Nephron (organoid): ENCODE results near the gene ZNF330.
"Not testable (repeated sequence)": the region's sequence is repeated elsewhere in the genome, so short reads cannot be mapped to it uniquely, and the experiment has no call there.

ENCODE experiments used
- H3K27ac Mint-ChIP-seq, 3 experiments: 2 replicates each; pipeline ENCODE4 v1.8.0; 2020; ENCODE audit warnings: mixed read lengths in 3 of 3, mild to moderate bottlenecking in 2 of 3, moderate library complexity in 1 of 3
- H3K27me3 Mint-ChIP-seq: 2 replicates; pipeline ENCODE4 v1.8.0; 2021; ENCODE audit warnings: low read depth, mild to moderate bottlenecking, moderate library complexity, mixed read lengths
- H3K36me3 Mint-ChIP-seq: 2 replicates; pipeline ENCODE4 v1.8.0; 2020; ENCODE audit warnings: low read depth, mixed read lengths
- H3K4me1 Mint-ChIP-seq: 2 replicates; pipeline ENCODE4 v1.8.0; 2020; ENCODE audit warnings: mixed read lengths
- H3K4me3 Mint-ChIP-seq, 3 experiments: 2 replicates each; pipeline ENCODE4 v1.8.0; 2020; ENCODE audit warnings: mild to moderate bottlenecking in 3 of 3, mixed read lengths in 3 of 3, moderate library complexity in 2 of 3
- H3K9me3 Mint-ChIP-seq: 2 replicates; pipeline ENCODE4 v1.8.0; 2020; ENCODE audit warnings: mixed read lengths
- CTCF ChIP-seq, 3 experiments: fragments of 200-600 bp; sonication (generic); IDR thresholded peaks; one replicate each; pipeline ENCODE4 v1.5.0; 2021; ENCODE audit warnings: antibody characterized with exemption in 3 of 3; ENCODE audit not compliant: unreplicated experiment in 3 of 3

The ZNF330 gene

DNA sequence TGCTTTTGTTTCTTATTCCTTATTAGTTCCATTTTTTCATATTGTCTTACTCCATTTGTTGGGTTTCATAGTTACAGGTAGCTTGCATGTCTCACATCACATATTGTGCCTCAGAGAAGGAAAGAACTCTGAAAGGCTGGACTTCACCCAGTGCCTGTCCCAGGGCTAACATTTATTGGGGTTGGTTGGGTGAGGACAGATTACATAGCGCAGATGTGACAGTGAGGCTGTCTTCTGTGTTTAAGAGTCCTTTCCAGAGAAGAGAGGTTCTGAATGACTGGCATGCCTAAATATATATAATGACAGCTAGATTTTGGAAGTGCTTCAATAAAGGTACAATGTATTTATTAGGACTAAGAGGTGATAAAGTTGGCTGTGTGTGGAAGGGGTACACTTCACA is 2.7 kb downstream of the ZNF330 start:
- peak overlapping the region; percentile 50 to 56 (median 52) for H3K4me3 Mint-ChIP-seq
- TF ChIP-seq CTCF (IDR thresholded peaks at IDR 0.05; ENCODE audit: unreplicated experiment in 3 of 3): no peak
- no peaks in the 10 kb centered on the region for H3K9me3 Mint-ChIP-seq
- peaks cover 36% of the 10 kb centered on the region for H3K36me3 Mint-ChIP-seq
- H3K27ac Mint-ChIP-seq: no peak overlapping the region
- peaks cover 27% of the 10 kb centered on the region for H3K4me1 Mint-ChIP-seq
- peaks cover 7% of the 10 kb centered on the region for H3K27me3 Mint-ChIP-seq

DNA sequence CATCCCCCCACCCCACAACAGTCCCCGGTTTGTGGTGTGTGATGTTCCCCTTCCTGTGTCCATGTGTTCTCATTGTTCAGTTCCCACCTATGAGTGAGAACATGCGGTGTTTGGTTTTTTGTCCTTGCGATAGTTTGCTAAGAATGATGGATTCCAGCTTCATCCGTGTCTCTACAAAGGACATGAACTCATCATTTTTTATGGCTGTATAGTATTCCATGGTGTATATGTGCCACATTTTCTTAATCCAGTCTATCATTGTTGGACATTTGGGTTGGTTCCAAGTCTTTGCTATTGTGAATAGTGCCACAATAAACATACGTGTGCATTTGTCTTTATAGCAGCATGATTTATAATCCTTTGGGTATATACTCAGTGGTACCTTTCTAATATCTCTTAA is 6.6 kb downstream of the ZNF330 start:
- not testable (repeated sequence) for H3K27ac Mint-ChIP-seq, H3K9me3 Mint-ChIP-seq, H3K4me3 Mint-ChIP-seq, H3K27me3 Mint-ChIP-seq
- Mint-ChIP-seq H3K36me3 (peaks cover 54% of the 10 kb centered on the region), H3K4me1 (peaks cover 12% of the 10 kb centered on the region)

DNA sequence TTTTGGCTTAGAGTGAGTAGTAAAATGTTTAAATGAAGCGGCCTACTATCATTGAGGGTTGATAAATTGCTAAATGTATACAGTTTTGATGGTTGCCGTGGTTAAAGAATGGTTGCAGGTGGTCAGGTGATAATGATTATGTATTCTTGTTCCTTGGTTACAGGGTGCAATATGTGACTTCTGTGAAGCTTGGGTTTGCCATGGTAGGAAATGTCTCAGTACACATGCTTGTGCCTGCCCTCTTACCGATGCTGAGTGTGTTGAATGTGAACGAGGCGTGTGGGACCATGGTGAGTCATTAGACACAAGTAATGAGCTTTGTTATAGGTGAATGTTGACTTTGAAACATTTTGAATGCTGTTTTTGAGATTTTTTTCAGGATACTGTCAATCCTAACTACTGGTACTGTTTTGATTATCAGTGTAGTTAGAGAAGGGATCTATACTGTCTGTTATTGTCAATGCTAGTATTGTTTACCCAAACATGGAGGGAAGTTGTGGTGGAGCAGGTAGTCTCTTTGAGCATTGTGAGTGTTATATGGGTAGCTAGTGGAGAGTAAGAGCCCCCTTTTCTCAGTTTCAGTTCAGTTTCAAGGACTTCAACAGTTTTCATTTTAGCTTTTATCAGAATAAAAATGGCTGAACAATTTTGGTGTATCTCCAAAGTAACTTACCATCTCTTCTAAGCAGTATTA is 8.9 kb downstream of the ZNF330 start:
- H3K36me3 Mint-ChIP-seq: peaks cover 51% of the 10 kb centered on the region
- no peaks in the 10 kb centered on the region for H3K9me3 Mint-ChIP-seq
- no peak for TF ChIP-seq CTCF (IDR thresholded peaks at IDR 0.05; ENCODE audit: unreplicated experiment in 3 of 3)
- no peaks in the 10 kb centered on the region for H3K27me3 Mint-ChIP-seq
- no peak overlapping the region for H3K27ac Mint-ChIP-seq
- H3K4me3 Mint-ChIP-seq: no peak overlapping the region
- H3K4me1 Mint-ChIP-seq: no peaks in the 10 kb centered on the region

GRCh38 chr4:141233673-141234072 is 13.0 kb downstream of the ZNF330 start:
- Mint-ChIP-seq H3K27me3 (no peaks in the 10 kb centered on the region), H3K9me3 (no peaks in the 10 kb centered on the region), H3K36me3 (peaks cover 27% of the 10 kb centered on the region), H3K4me1 (no peaks in the 10 kb centered on the region), H3K27ac (no peak overlapping the region), H3K4me3 (no peak overlapping the region)
- TF ChIP-seq CTCF (IDR thresholded peaks at IDR 0.05; ENCODE audit: unreplicated experiment in 3 of 3): no peak

- Mint-ChIP-seq H3K27me3 (no peaks in the 10 kb centered on the region), H3K4me1 (no peaks in the 10 kb centered on the region), H3K4me3 (no peak overlapping the region), H3K9me3 (no peaks in the 10 kb centered on the region), H3K36me3 (peaks cover 12% of the 10 kb centered on the region), H3K27ac (no peak overlapping the region)
- TF ChIP-seq CTCF (IDR thresholded peaks at IDR 0.05; ENCODE audit: unreplicated experiment in 3 of 3): no peak
Observed at GRCh38 chr4:141238186-141238585, 17.5 kb downstream of the ZNF330 start.

DNA sequence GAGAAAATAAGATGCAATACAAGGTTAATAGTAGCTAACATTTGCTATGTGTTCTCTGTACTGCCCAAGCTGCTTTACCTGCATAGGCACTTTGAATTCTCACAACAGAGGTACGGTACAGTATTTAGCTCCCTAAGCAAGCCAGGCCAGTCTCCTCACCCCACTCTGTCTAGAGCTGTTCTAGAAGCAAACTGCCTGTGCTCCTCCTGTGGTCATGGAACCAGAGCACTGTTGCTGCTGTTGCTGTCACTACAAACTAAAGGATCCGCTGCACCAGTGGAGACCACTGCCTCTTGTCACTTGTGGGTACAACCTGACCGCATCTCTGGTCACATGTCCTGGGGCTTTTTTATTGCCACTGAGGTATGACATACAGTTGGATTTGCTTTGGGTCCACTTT is 19.6 kb downstream of the ZNF330 start:
- Mint-ChIP-seq H3K4me1 (no peaks in the 10 kb centered on the region), H3K36me3 (peaks cover 4% of the 10 kb centered on the region), H3K27ac (no peak overlapping the region), H3K4me3 (no peak overlapping the region), H3K27me3 (no peaks in the 10 kb centered on the region), H3K9me3 (no peaks in the 10 kb centered on the region)
- no peak for TF ChIP-seq CTCF (IDR thresholded peaks at IDR 0.05; ENCODE audit: unreplicated experiment in 3 of 3)
